NCI-H1930 (cell line): ENCODE measurements around the gene THADA.

ENCODE experiments used
- DNase-seq, 2 experiments: peaks; one replicate each; lab custom pipeline; 2025; lab: John Stamatoyannopoulos, UW

The THADA gene

DNA sequence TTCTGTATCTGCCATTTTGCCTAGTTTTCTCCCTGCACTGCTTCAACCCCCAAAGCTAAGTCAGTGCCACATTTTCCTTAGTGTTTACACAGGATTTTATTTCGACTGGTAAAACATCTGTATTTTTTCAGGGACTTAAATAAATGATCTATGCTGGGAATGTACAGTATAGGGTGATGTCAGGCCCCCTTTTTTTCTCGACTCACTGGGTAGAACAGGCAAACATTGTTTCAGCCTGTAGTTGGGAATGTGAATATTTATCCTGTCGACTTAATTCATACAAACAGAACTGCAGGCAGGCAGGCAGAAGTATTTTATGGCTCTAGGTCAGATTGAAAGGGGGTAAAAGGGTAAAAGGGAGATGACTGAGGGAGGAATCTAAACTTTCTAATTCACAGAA, 245.9 kb downstream of the THADA start:
- DNase-seq = no peak

DNA sequence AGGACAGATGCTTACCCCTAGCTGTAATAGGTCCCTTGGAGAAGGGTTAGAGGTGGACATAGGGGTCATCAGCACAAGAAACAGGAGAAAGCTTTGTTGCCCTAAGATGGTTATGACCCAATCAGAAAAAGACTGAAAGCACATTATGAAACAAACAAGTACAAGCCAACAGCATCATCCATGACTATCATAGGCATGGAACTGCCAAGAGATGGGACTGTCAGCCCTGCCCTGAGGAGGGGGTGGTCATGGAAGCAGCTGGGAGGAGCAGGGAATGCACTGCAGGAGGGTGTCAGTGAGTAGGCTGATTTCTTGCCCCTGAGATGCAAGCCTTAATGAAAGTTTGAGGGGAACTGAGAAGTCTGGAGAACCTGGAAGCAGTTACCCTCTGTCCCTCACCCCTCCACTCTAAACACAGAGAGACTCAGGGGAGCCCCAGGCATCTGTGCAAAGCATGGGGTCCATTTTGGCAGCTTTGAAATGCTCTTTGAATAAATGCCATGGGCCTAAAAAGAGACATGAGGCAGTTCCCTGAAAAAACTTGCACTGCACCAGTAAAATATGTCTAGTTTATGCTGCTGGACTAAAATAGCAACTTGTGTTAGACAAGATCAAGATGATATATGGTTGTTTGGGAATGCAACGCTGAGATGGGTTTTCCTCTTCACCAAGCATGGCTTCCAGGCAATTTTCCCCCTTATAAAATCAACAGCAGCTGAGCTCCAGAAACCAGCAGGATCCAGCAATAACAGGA, 246.8 kb downstream of the THADA start:
- no peak for DNase-seq

DNA sequence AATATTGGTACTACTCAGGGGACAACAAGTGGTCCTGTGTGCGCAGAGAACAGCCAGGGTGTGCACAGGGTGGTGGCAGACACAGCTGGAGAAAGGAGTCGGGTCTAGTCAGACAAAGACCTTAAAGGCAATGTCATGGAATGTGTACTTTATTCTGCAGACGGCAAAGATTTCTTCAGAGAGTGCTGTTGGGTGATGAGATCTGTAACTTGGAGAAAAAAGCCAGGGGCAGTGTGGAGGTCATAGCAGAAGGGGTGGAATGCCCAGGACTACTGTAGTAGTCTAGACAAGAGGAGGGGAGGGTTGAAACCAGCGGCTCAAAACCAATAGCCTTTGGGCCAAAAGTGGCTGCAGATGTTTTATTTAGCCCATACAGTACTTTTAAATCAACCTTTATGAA, 248.1 kb downstream of the THADA start:
- no peak for DNase-seq

DNA sequence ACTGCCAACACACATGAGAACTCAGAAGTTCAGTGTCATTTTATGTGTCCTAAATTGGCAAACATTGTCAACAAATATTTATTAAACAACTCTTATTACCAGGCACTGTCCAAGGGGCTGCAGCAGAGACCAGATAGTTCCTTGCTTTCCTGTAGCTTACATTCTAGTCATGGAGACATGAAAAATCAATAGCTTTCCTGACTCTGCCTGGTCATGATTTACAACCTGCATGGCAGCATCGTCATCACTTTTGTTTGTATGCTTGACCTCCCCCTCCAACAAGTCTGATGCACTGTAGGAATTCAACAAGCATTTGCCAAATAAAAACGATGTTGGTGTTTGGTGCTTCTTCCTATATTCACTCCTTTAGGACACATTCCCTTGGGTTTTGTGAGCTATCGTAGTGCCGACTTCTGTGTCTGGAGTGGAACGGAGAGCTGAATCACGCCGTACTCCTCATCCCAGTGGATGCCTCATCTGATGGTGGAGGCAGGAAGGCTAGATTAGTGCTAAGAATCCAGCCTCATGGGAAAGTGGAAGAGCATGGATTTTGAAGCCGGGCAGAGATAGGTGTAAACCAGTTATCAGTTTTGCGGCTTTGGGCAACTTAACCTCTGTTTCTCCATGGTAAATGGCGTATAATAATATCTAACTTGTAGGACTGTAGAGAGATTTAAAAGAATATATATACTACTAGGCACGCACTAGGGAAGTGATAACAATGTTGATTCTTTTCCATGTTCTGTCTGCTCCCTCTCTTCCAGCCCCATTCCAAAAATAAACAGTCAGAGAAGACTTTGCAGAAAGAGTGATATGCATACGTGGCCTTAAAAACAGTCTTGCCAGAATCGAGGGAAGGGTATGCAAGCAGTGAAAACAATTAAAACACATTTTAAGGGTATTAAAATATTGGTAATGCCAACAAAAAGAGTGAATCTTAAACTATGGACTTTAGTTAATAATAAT, 249.0 kb downstream of the THADA start:
- DNase-seq = no peak

DNA sequence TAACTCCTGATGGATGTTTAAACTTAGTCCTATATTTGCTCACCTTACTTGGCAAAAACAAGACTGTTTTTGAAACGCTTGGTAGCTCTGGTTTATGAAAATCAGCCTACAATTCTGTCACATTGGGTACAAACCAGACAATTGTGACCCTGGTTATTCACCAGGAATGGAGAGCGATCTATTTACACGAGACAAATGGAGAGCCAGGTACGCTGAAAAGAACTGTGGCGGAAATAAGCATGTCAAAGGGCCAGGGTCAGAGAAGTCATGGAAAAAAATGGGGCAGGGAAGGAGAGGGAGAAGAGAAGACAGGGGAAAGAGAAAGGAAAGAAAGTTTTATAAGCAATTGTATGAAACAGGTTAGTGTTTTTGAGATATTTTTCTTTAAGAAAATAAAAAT, 250.0 kb downstream of the THADA start:
- no peak for DNase-seq

DNA sequence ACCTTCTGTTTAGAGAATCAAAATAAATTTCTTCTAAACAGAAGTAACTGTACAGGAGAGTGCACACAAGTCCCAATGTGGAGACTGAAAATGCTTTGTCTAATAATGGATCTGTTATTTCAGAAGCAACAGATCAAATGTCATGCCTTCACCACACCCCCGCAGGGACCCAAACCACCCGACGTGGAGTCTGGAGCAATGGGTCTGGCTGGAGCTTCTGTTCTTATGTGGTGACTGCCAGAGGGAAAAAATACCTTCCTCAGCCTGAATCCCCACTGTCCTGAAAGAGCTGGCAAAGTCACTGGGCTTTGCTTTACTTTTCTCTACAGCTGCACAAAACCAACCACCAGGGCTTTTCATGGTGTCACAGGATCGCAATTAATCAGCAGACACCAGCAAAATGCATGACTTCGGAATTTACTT, 250.4 kb downstream of the THADA start:
- peak in 1 of 2 experiments; percentile 2 for DNase-seq

DNA sequence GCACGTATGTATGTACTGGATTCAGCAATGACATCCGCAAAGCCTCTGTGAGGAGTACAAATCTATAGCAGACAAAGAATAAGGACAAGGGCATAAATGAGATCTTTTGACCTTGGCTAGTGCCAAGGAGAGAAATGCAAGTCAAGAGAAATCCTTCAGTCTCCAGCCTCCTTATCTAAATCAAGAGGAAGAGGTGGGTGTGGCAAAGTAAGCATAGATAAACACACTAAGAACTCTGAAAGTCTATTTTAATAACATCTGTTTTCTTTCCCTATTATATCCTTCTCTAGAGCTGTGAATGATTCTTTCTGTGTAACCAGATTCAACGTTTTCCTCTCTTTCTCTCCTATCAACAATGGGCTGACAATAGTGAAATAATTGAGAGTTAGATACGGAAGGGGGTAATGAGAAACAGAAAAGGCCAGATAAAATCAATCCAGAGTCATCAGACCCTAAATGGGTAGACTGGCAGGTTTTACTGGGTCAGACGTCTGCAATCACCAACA, 250.9 kb downstream of the THADA start:
- no peak for DNase-seq

DNA sequence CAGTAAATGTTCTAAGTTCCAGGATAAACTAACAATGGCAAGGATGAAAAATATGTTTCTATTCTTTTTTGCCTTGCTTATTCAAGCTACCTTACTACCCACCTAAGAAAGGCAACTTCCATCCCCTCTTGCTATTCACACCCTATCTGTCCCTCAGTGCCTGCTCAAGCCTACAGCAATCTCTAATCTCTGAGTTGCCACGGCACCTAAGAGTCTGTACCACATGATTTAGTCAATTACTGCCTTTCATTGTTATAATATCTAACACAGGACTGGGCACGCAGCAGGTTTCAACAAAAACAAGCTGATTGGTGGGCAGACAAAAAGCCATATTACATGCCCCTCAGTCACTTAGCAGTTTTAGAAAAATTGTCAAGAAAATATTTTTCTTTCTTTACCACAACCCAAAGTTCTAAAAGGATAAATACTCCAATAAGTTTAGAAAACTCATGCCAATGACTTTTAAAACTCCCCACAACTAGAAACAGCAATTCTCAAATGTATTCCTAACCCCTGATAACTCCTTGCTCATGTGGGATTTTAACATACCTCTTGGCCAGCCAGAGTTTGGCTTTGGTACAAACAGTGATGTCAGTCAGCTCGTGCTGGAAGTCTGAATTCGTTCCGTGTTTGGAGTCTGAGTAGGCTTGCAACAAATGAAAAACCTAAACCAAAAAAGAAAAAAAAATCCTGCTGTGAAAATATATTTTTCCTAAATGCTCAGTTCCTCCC, 252.1 kb downstream of the THADA start:
- no peak for DNase-seq

DNA sequence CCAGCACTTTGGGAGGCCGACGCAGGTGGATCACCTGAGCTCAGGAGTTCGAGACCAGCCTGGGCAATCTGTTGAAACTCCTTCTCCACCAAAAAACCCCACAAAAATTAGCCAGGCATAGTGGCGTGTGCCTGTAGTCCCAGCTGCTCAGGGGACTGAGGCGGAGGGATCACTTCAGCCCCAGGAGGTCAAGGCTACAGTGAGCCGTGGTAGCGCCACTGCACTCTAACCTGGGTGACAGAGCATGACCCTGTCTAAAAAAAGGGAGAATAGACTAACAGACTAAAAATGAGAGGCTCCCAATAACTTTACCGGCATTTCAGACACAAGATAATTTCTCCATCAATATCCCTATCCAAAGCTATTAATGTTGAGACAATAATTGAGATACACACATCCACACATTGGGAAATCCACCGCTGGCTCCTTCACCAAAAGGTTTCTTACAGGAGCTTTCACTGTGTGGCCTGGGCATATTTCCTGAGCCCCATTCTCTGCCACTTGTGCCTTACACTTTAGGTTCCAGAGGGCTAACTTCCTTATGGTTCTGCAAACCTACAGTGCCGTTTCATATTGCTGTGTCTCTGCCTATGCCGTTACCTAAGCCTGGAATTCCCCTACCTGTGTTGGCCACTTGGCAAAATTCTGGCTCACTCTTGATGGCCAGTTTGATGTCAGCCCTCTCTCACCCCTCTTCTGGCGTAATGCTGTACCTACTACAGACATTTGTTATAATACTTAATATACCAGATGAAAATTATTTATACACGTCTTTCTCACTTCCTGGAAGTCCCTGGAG, 253.7 kb downstream of the THADA start:
- no peak for DNase-seq

DNA sequence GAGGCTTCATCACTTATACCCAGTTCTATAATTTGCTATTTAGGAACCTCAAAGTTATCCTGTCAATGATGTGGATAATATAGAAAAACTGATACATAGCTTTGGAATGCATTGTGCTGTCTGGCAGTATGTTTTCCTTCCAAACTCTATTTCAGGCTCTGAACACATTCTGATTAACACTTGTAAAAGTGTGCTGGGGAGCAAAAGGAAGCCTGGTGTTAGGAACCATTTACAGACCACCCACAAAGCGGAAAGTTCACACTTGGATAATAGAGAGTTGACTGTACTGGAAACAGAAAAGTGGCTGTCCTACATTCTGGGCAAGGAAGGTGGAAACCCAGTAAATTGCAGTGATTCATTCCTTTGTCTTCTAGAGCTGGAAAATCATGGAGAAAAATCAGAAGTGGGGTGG, 254.9 kb downstream of the THADA start:
- no peak for DNase-seq

DNA sequence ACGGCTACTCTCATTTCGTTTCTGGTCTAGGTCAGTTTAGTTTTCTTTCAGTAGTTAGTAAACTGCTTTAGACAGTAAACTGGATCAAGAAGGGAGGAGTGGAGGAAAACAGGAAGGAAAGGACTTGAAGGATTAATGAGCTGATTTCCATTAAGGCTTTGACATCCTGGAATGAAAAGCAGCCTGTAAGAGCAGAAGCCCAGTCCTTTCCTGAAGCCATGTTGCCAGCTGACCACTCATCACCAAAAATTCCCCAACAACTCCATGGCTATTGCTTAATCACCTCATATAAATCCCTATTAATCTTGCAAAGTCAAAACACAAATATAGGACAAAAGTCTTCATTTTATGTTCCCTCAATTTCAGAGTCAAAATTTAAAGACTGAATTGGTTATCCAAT, 255.8 kb downstream of the THADA start:
- no peak for DNase-seq

DNA sequence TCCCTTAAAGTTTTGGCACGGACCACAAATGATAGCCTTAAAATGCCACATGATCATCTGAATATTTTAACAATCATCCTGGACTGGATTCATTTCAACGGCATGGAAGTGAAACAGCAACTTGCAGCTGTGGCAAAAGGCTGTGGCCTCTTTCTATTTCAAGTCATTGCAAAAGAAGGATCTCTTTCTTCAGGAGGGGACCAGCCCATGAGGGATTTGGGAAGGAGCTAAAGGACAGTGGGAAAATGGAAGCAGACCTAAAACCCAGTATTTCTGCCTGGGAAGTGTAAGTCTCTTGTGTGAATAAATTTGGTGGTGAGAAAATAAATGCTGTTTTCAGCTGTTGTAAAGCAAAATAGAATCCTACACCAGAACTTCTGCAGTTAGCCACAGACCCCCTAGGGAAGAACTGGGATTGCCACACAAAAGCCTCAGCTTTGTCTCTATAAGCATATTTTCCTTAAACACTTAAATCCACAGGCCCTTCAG, 262.1 kb downstream of the THADA start:
- DNase-seq = no peak

DNA sequence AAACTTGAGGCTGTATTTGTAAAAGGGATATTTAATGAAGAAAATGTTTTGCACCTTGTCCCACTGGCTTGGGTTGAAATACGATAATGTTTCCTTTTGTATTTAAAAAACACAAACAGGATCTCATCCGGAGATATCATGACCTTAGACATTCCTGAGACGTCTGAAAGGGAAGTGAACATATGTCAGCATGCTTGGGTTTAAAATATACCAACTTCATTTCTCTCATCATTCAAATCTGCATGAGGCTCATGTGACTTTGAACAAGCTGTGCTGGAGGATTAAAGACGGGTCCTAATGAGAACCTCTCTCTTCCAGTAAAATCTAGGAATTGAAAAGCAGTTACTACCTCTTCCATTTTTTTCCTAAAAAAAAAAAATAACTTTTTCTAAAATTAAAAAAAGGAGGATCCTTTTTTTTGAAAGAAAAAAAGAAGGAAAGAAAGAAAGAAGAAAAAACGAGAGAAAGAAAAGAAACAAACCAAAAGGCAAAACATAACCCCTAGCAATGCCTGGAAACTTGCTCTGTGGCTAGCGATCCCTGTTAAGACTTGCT, 262.7 kb downstream of the THADA start:
- no peak for DNase-seq

DNA sequence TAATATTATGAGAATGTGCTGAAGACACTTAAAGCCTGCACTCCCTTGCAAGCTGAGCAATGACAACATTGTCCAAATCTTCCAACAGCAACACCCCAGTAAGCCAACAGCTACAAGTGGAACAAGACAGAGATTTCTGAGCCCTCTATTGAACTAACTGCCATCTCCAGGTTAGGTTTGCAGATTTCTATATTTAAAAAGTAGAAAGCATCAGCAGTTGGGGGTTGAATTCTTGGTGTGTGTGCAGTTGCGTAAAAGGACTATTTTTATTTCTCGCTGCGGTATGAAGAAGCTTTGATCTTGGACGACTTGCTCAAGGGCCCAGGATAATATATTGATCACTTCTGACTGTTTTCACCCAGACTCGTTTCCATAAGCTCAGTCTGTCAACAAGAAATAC, 263.2 kb downstream of the THADA start:
- no peak for DNase-seq

DNA sequence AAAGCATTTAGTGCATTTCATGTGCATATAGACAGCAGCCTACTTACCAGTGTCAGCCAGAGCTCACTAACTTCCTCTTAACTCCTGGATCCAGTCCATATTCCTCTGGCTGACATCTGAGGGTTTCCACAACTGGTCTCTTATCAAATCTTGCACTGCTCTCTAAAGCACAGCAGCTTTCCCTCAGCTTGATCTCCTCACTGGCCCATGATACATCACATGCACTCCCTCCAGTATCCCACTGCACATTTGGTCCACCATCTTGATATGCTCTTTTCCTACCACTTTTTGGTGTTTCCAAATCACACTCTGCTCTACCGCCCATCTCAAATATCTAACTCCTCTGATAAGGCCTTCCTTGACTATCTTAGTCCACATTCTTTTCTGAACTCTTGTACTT, 264.4 kb downstream of the THADA start:
- DNase-seq = no peak

DNA sequence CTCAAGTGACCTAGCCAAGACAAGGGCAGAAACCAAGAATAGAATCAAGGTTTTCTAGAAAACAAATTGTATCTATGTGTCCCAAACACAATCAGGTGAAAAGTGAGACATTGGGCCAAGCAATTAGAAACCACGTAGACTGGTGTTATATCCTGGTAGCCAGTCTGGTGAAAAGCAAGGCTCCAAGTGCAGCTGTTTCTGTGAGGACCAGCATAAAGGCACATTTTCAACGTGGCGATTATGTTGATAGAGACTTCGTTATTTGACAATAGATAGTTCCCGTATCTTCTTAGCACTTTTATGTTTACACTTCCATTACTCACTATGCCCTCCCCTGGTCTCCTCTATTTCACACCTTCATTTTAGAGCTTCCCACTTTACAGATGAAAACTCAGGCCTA, 266.2 kb downstream of the THADA start:
- DNase-seq = no peak

DNA sequence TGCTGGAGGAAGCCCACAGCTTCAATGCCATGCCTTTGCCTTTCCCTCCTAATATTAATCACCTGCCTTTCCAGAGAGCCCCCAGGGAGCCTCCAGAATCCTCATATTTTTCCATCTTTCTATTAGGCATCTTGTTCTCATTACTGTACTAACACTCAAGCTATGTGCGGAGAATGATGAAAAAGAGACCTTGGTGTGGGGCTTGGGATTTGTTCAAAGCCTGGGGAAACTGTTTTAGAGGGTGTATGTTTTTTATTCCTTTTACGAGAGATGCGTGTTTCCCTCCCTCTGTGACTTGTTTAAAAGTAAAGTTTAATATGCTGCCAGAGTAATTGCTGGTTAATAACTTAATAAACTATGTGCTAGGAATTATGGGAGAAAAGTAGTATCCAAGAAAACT, 267.0 kb downstream of the THADA start:
- no peak for DNase-seq

DNA sequence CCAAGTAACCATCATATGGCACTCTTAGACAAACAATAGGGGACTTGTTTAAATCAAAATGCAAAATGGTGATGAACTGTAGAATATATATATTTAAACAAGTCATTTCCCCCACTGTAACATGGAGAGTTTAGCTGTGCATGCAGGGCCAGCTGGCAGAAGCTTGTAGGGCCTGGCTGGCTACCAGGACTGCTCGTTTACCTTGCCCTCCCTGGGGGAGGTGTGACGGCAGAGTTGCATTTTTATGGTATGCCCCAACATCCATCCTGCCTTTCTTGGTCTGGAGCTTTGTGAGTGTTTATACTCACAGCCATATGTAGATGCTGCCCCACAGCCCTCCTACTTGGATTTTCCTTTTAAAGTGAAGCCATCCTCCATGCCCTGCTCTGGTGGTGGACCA, 267.7 kb downstream of the THADA start:
- DNase-seq = no peak

DNA sequence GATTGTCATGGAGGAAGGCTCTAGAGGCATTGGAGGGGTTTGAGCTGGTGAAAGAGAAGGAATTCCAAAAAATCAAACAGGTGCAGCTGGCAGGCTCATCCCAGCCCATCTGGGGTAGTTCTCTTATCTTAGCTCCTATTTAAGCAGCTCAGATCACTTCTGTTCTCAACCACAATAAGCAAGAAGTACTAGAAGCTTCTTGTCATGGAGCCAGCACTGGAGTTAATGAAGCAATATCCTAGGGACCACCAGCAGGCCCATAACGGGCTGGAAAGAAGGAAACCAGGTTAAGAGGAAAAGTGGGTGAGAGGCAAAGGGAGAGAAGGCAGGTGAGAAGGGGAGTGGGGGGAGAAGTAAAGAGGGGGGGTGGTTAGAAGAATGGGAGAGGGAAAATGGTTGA, 268.7 kb downstream of the THADA start:
- no peak for DNase-seq

DNA sequence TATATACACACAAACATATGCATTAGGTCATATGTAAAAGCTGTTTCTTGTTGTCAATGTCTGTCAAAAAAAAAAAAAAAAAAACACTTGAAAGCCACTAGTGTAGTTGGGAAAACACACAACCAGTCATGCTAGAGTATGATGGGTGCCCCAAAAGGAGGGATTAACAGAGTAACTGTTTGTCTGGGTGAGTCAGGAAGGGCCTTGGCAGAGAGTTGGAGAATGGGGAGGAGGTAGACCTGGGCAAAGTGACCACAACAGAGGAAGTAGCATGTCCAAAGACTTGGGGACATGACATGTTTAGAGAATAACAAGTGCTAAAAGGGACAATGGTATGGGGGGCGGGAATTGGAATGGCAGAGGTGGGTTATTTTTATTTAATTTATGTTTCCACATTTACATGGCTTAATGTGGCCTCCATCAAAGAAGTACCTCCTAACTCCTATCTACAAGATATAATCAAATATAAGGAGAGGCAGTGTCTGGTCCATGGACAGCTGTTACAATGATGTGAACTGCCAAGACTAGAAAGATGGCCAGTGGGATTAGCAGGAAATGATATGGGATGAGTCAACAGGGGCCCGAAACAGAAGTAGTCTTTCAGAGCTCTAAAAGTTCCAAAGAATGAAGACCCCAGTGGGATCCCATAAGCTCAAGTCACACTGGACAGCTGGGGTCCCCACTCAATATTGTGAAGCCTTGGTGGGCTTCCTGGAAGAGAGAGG, 269.6 kb downstream of the THADA start:
- no peak for DNase-seq
